ENCODE measurements around the gene GRP.
A peak's percentile ranks its signal among the peaks of the same experiment; 100 is the strongest.

Gene GRP

GRCh38 chr18:59266459-59266858 lies 46.5 kb downstream of the GRP start:
- H3K27ac Mint-ChIP-seq: no peak overlapping the region
- peaks cover 7 to 16% of the 10 kb centered on the region in 2 donors for H3K4me1 Mint-ChIP-seq (ENCODE audit: low read depth in 2 of 2)
- no peaks in the 10 kb centered on the region for H3K9me3 Mint-ChIP-seq
- ATAC-seq (replicated peaks) (no peak), DNase-seq (no peak)
- H3K27me3 Mint-ChIP-seq: peaks cover 75 to 91% of the 10 kb centered on the region in 2 donors
- peak overlapping the region in 1 of 2 donors; percentile 62 for H3K4me3 Mint-ChIP-seq
- no peaks in the 10 kb centered on the region for H3K36me3 Mint-ChIP-seq (ENCODE audit: insufficient read depth)

GRCh38 chr18:59266886-59267502 lies 47.0 kb downstream of the GRP start:
- ATAC-seq (replicated peaks) (no peak), DNase-seq (no peak)
- Mint-ChIP-seq H3K4me1 (ENCODE audit: low read depth in 2 of 2) (peaks cover 7 to 16% of the 10 kb centered on the region in 2 donors), H3K9me3 (no peaks in the 10 kb centered on the region), H3K4me3 (no peak overlapping the region), H3K27ac (no peak overlapping the region), H3K36me3 (ENCODE audit: insufficient read depth) (no peaks in the 10 kb centered on the region), H3K27me3 (peaks cover 80 to 97% of the 10 kb centered on the region in 2 donors)

GRCh38 chr18:59267503-59268126 lies 47.7 kb downstream of the GRP start:
- no peak for DNase-seq
- H3K27ac Mint-ChIP-seq: no peak overlapping the region
- H3K36me3 Mint-ChIP-seq (ENCODE audit: insufficient read depth): no peaks in the 10 kb centered on the region
- peaks cover 79 to 96% of the 10 kb centered on the region in 2 donors for H3K27me3 Mint-ChIP-seq
- H3K9me3 Mint-ChIP-seq: no peaks in the 10 kb centered on the region
- peaks cover 7 to 16% of the 10 kb centered on the region in 2 donors for H3K4me1 Mint-ChIP-seq (ENCODE audit: low read depth in 2 of 2)
- no peak for ATAC-seq (replicated peaks)
- H3K4me3 Mint-ChIP-seq: peak overlapping the region in 1 of 2 donors; percentile 60

- no peak overlapping the region for H3K27ac Mint-ChIP-seq
- peaks cover 7 to 16% of the 10 kb centered on the region in 2 donors for H3K4me1 Mint-ChIP-seq (ENCODE audit: low read depth in 2 of 2)
- no peaks in the 10 kb centered on the region for H3K9me3 Mint-ChIP-seq
- DNase-seq: no peak
- H3K4me3 Mint-ChIP-seq: peak overlapping the region; percentile 15 to 60
- no peak for ATAC-seq (replicated peaks)
- H3K36me3 Mint-ChIP-seq (ENCODE audit: insufficient read depth): no peaks in the 10 kb centered on the region
- peaks cover 73 to 91% of the 10 kb centered on the region in 2 donors for H3K27me3 Mint-ChIP-seq
These were observed 48.3 kb downstream of the GRP start for GRCh38 chr18:59268127-59268720.

DNA sequence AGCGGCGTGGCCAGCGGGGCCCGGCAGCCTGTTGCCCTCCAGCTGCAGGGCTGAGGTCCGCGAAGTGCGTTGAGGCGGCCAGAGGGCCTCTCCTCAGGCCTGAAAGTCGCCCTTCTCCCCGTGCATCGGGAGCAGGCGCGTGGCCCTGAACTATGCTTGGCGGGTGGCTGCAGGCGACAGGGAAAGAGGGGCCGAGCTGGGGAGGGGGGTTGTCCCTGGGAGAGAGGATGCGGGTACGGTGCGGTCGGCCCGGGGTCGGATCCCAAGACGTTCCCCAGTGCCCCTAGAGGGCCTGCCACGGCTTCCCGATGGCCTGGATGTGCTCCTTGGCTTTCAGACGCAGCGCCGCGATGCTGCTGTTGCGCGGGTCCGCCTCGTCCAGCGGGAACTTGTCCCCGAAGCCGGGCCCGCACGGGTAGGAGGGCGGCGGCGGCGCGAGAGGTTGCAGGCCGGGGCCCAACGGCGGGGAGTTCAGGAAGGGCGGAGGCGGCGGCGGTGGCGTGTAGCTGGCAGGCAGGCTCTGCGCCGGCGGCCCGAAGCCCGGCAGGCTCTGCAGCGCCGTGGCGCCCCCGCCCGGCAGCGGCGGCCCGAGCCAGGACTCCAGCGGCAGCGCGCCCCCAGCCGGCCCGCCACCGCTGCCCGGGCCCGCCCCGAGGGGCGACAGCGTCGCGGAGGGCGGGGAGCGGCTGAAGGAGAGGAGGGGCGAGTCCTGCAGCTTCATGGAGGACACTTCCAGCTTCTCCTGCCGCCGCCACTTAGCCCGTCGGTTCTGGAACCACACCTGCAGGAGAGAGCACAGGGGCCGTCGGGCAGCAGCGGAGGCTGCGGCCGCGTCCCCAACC lies 49.0 kb downstream of the GRP start:
- peak overlapping the region; percentile 60 to 76 for H3K4me3 Mint-ChIP-seq
- DNase-seq (no peak), ATAC-seq (replicated peaks) (peak; percentile 40)
- no peaks in the 10 kb centered on the region for H3K36me3 Mint-ChIP-seq (ENCODE audit: insufficient read depth)
- no peaks in the 10 kb centered on the region for H3K9me3 Mint-ChIP-seq
- peaks cover 13 to 19% of the 10 kb centered on the region in 2 donors for H3K4me1 Mint-ChIP-seq (ENCODE audit: low read depth in 2 of 2)
- H3K27me3 Mint-ChIP-seq: peaks cover 71 to 91% of the 10 kb centered on the region in 2 donors
- H3K27ac Mint-ChIP-seq: no peak overlapping the region

GRCh38 chr18:59269563-59270119 lies 49.7 kb downstream of the GRP start:
- Mint-ChIP-seq H3K36me3 (ENCODE audit: insufficient read depth) (no peaks in the 10 kb centered on the region), H3K4me1 (ENCODE audit: low read depth in 2 of 2) (peaks cover 14 to 23% of the 10 kb centered on the region in 2 donors), H3K27ac (no peak overlapping the region), H3K27me3 (peaks cover 73 to 91% of the 10 kb centered on the region in 2 donors), H3K4me3 (peak overlapping the region; percentile 53 to 76), H3K9me3 (no peaks in the 10 kb centered on the region)
- DNase-seq (no peak), ATAC-seq (replicated peaks) (no peak)

- Mint-ChIP-seq H3K4me3 (no peak overlapping the region), H3K27ac (no peak overlapping the region), H3K27me3 (peaks cover 81 to 91% of the 10 kb centered on the region in 2 donors), H3K4me1 (ENCODE audit: low read depth in 2 of 2) (peaks cover 14 to 20% of the 10 kb centered on the region in 2 donors), H3K36me3 (ENCODE audit: insufficient read depth) (no peaks in the 10 kb centered on the region), H3K9me3 (no peaks in the 10 kb centered on the region)
- ATAC-seq (replicated peaks): no peak
- DNase-seq: no peak
These were observed 50.8 kb downstream of the GRP start for GRCh38 chr18:59270689-59271257.

DNA sequence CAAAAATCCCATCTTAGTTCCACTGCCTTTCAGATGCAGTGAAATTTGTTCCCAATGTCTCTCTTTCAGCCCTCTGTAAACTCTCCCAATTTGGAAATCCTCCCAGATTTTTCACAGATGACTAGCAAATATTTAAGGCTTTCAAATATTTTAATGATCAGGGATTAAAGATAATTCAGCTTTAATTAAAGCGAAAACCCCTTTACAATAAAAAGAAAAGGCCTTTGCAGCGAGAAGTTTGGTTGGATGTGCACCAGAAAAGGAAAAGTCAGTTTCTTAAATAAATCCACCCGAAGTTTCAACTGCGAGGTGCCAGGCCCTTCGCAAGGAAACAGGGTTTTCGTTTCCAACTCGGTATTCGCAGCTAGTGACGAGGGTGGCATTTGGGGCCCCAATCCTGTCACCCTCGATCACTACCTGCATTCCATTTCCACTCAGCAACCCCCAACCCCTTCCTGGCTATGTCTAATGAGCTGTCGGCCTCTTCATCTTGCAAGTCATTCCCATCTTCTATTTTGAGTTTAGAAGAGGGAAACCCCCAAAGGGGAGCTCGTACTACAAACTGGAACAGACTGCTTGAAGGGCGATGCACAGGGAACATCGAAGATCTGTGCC lies 51.8 kb downstream of the GRP start:
- Mint-ChIP-seq H3K4me1 (ENCODE audit: low read depth in 2 of 2) (peaks cover 14 to 16% of the 10 kb centered on the region in 2 donors), H3K9me3 (no peaks in the 10 kb centered on the region), H3K4me3 (peak overlapping the region in 1 of 2 donors; percentile 29), H3K27ac (no peak overlapping the region), H3K36me3 (ENCODE audit: insufficient read depth) (no peaks in the 10 kb centered on the region), H3K27me3 (peaks cover 81 to 91% of the 10 kb centered on the region in 2 donors)
- DNase-seq: no peak
- ATAC-seq (replicated peaks): no peak

- ATAC-seq (replicated peaks) (no peak), DNase-seq (no peak)
- Mint-ChIP-seq H3K4me1 (ENCODE audit: low read depth in 2 of 2) (peaks cover 14 to 16% of the 10 kb centered on the region in 2 donors), H3K27ac (no peak overlapping the region), H3K9me3 (no peaks in the 10 kb centered on the region), H3K4me3 (peak overlapping the region in 1 of 2 donors; percentile 29), H3K36me3 (ENCODE audit: insufficient read depth) (no peaks in the 10 kb centered on the region), H3K27me3 (peaks cover 81 to 91% of the 10 kb centered on the region in 2 donors)
These were observed 52.4 kb downstream of the GRP start for GRCh38 chr18:59272221-59272888.

DNA sequence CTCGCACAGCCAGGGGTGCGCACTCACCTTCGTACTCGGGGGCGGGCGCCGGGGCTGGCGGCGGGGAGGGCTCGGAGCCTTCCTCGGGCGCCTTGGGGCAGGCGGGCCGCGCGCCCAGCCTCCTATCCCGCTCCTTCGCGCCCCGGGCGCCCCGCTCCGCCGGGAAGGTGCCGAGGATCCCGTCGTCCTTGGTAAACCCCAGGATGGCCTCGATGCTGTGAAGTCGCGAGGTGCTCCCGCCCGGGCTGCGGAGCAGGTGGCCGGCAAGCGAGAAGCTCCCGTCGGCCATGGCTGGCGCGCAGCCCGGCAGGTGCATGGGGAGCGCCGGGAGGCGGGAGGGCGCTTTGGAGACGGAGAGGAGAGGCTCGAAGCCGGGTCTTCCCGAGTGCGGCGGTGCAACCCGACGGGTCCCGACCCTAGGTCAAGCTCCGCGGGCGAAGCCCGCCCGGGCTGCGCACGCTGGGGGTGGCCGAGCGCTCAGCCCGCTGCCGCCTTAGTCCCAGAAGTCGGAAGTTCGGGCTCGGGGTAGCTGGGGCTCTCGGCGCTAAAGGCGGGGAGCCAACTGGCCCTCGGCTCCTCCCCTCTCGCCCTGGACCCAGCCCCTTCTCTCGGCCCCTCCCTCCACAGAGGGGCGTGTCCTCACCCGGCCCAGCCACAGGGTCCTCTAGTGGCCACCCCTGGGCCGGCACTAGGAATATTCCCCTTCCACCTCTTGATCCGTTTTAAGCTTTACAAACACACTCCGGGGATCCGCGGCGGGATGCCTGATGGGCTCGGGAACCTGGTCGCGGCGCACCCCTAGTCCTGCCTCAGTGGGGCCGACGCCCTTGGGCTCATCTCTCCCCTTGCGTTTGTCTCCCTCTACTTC lies 53.2 kb downstream of the GRP start, which contains the start of gene RAX:
RAX (minus strand) TSS at position 564 of the 868 bp plus-strand sequence; CDS start at position 316, 248 bp downstream.
- Mint-ChIP-seq H3K9me3 (no peaks in the 10 kb centered on the region), H3K4me1 (ENCODE audit: low read depth in 2 of 2) (peaks cover 14% of the 10 kb centered on the region in 2 donors), H3K27ac (no peak within 1 kb of the TSS), H3K27me3 (peaks cover 80 to 91% of the 10 kb centered on the region in 2 donors), H3K36me3 (ENCODE audit: insufficient read depth) (no peaks in the 10 kb centered on the region), H3K4me3 (peak within 1 kb of the TSS; percentile 60 to 66)
- ATAC-seq (replicated peaks): no peak
- no peak for DNase-seq

DNA sequence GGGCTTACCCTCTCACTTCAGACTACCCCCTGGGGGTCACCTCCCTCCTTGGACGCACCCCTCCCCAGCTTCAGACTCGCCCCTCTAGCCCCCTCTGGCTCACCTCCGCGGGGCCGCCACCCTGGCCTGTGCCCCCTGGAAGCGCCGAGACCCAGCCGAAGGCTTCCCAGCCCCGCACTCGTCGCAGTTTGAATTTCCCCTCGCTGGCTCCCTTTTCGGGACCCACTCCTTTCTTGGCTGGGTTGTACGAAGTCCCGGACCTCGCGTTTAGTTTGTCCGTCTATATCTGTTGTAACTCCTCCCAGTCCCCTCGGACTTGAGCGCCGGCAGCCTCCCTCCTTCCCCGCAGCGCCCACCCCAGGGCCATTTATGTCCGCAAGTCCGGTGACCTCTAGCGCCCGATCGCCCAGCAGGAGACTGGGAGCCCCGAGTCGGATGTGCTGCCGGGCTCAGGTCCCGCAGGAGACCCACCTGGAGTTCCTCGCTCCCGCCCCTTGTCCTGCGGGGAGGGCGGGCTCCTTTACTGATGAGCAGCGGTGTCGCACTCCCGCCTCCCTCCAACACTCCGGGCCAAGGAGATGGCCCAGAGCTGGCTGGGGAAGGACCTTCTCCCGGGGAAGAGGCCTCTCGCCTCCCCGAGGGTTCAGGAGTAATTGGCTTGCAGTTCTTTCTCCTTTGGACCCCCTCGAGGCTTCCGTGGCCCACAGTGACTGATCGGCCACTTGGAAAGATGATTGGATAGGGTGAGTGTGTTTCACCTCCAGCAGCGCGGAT lies 54.0 kb downstream of the GRP start:
- DNase-seq (no peak), ATAC-seq (replicated peaks) (no peak)
- H3K27ac Mint-ChIP-seq: no peak overlapping the region
- H3K4me3 Mint-ChIP-seq: peak overlapping the region; percentile 60 to 66
- no peaks in the 10 kb centered on the region for H3K36me3 Mint-ChIP-seq (ENCODE audit: insufficient read depth)
- no peaks in the 10 kb centered on the region for H3K9me3 Mint-ChIP-seq
- peaks cover 82 to 91% of the 10 kb centered on the region in 2 donors for H3K27me3 Mint-ChIP-seq
- peaks cover 12 to 14% of the 10 kb centered on the region in 2 donors for H3K4me1 Mint-ChIP-seq (ENCODE audit: low read depth in 2 of 2)
